ENCODE data around the gene PRDM16. TPM values are rescaled to one million over a fixed set of nuclear protein-coding genes. Genes with fewer than 3 reads are reported as not detected.

The PRDM16 gene
- total and polyA plus RNA-seq, 2 of the 13 experiments (the other 11 are each of a cell fraction or from before 2014, with no cell fraction given), result 0.15 to 0.81 TPM

DNA sequence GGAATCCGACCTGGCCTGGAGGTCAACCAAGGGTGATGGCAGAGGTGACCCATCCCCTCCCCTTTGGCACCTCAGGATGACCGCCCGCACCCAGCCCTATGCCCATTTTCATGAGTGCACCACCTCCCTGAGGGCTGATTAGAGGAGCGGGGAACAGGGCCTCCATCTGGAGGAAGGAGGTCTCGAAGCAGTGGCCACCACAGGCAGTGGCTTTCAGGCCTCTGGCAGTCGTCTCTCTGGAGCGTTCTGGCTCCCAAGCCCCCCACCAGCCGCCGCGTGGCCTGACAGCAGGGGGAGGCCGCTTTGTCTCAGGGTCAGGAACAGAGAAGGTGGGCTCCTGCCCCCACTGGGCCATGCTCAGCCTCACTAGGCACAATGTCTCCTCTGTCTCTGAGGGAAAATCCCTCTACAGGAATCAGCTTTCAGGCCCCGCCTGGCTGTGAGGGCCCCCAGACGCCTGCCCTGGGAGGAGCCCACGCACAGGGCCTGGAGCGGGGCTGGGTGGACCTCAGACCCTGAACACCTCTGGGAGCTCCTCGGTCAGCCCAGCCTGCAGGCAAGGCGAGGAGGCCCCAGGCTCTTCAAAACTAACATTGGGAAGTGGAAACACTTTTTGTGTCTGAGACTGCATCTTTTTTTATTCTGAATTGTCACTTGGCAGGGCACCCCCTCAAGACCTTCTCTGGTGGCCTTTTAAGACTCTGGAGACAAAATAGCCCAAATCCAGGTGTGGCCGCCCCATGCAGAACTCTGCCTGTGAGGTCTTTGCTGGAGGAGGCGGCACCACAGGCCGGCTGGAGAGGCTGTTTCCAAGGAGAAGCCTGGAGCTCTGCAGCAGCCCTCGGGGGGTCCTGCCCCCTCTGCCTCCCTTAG, 257.7 kb downstream of the PRDM16 start (continued):
- TF ChIP-seq NFE2L1 (CRISPR knock-in tag; IDR thresholded peaks at IDR 0.05; ENCODE audit: borderline replicate concordance), result no peak
- no peak for TF ChIP-seq ZBTB39 (CRISPR knock-in tag; IDR thresholded peaks at IDR 0.05)
- TF ChIP-seq U2AF2 (IDR thresholded peaks at IDR 0.05; ENCODE audit: low read depth, low read length), result no peak
- TF ChIP-seq AKAP8 (CRISPR knock-in tag; IDR thresholded peaks at IDR 0.05), result peak; percentile 54; the same call in 1 of the 2 replicates
- TF ChIP-seq CBX5 (CRISPR knock-in tag; IDR thresholded peaks at IDR 0.05; ENCODE audit: borderline replicate concordance), result no peak
- TF ChIP-seq ZMAT3 (CRISPR knock-in tag; conservative IDR thresholded peaks at IDR 0.05), result no peak
- TF ChIP-seq, protein P1, sequence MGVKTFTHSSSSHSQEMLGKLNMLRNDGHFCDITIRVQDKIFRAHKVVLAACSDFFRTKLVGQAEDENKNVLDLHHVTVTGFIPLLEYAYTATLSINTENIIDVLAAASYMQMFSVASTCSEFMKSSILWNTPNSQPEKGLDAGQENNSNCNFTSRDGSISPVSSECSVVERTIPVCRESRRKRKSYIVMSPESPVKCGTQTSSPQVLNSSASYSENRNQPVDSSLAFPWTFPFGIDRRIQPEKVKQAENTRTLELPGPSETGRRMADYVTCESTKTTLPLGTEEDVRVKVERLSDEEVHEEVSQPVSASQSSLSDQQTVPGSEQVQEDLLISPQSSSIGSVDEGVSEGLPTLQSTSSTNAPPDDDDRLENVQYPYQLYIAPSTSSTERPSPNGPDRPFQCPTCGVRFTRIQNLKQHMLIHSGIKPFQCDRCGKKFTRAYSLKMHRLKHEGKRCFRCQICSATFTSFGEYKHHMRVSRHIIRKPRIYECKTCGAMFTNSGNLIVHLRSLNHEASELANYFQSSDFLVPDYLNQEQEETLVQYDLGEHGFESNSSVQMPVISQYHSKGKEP (CRISPR knock-in tag; IDR thresholded peaks at IDR 0.05), result no peak
- peak; percentile 67 for TF ChIP-seq ZNF205 (CRISPR knock-in tag; IDR thresholded peaks at IDR 0.05)
- TF ChIP-seq HMG20B (CRISPR knock-in tag; conservative IDR thresholded peaks at IDR 0.05), result no peak
- TF ChIP-seq, protein P2, sequence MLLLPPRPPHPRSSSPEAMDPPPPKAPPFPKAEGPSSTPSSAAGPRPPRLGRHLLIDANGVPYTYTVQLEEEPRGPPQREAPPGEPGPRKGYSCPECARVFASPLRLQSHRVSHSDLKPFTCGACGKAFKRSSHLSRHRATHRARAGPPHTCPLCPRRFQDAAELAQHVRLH (CRISPR knock-in tag; IDR thresholded peaks at IDR 0.05; ENCODE audit: borderline replicate concordance, low read depth), result peak; percentile 68; the same call in 1 of the 2 replicates
- TF ChIP-seq NFIB (CRISPR knock-in tag; IDR thresholded peaks at IDR 0.05; ENCODE audit: borderline replicate concordance), result no peak
- TF ChIP-seq ZNF432 (CRISPR knock-in tag; IDR thresholded peaks at IDR 0.05; ENCODE audit: borderline replicate concordance), result no peak
- TF ChIP-seq YEATS4 (CRISPR knock-in tag; IDR thresholded peaks at IDR 0.05; ENCODE audit: borderline replicate concordance), result peak; percentile 52; the same call in 1 of the 2 replicates
- TF ChIP-seq SIX4 (CRISPR knock-in tag; IDR thresholded peaks at IDR 0.05), result peak; percentile 92
- TF ChIP-seq ZFY (CRISPR knock-in tag; IDR thresholded peaks at IDR 0.05), result peak; percentile 78
- TF ChIP-seq FOXK1 (CRISPR knock-in tag; IDR thresholded peaks at IDR 0.05; ENCODE audit: borderline replicate concordance, low read depth), result peak; percentile 20; the same call in 1 of the 2 replicates
- no peak for TF ChIP-seq CCDC6 (CRISPR knock-in tag; IDR thresholded peaks at IDR 0.05)
- TF ChIP-seq ZNF556 (CRISPR knock-in tag; IDR thresholded peaks at IDR 0.05; ENCODE audit: borderline replicate concordance), result no peak
- TF ChIP-seq ZNF543 (CRISPR knock-in tag; IDR thresholded peaks at IDR 0.05), result peak; percentile 67; the same call in 1 of the 2 replicates
- TF ChIP-seq ZNF281 (CRISPR knock-in tag; IDR thresholded peaks at IDR 0.05; ENCODE audit: borderline replicate concordance), result peak; percentile 30; the same call in 1 of the 2 replicates
- TF ChIP-seq RFXAP (CRISPR knock-in tag; IDR thresholded peaks at IDR 0.05; ENCODE audit: borderline replicate concordance), result peak; percentile 79; the same call in 1 of the 2 replicates
